DMS153 treated with DMSO at 0.1 percent for 48 hours (cell line): ENCODE measurements around the gene DMRT2.
A peak's percentile ranks its signal among the peaks of the same experiment; 100 is the strongest.

Source experiments
- DNase-seq: peaks from one replicate; lab custom pipeline; 2025; ENCODE audit not compliant: unreplicated experiment; lab: John Stamatoyannopoulos, UW

The DMRT2 gene

GRCh38 chr9:1086517-1086916 is 36.4 kb downstream of the DMRT2 start:
- no peak for DNase-seq

GRCh38 chr9:1087120-1087881 is 37.1 kb downstream of the DMRT2 start:
- DNase-seq: no peak

GRCh38 chr9:1094749-1095148 is 44.6 kb downstream of the DMRT2 start:
- DNase-seq: no peak

GRCh38 chr9:1096155-1096964 is 46.2 kb downstream of the DMRT2 start:
- no peak for DNase-seq

- no peak for DNase-seq
These were observed 48.4 kb downstream of the DMRT2 start for GRCh38 chr9:1098551-1098950.

- DNase-seq: no peak
These were observed 50.0 kb downstream of the DMRT2 start for GRCh38 chr9:1100201-1100600.

GRCh38 chr9:1100945-1101344 is 50.8 kb downstream of the DMRT2 start:
- DNase-seq: peak; percentile 10

GRCh38 chr9:1101846-1102641 is 51.9 kb downstream of the DMRT2 start:
- no peak for DNase-seq

GRCh38 chr9:1102642-1102970 is 52.4 kb downstream of the DMRT2 start:
- DNase-seq: no peak
